GM18873 (cell line): ENCODE data around the gene TMEM208.

Experiments
- ATAC-seq: cut with Tn5 transposase; IDR thresholded peaks from one replicate; pipeline ENCODE4 v1.9.1; 2021; ENCODE audit warnings: mild to moderate bottlenecking, moderate library complexity, moderate number of reproducible peaks; ENCODE audit not compliant: unreplicated experiment, low FRiP score

TMEM208 gene

GRCh38 chr16:67226804-67227566 is at the start of gene TMEM208:
Gene TMEM208, plus strand, starts transcription at chr16:67227130. Its CDS starts 89 bp downstream, at chr16:67227219.
- peak; percentile 80 for ATAC-seq

- no peak for ATAC-seq
These were observed 48.9 kb upstream of the TMEM208 start for GRCh38 chr16:67177743-67178699.

GRCh38 chr16:67179421-67180080 is 47.4 kb upstream of the TMEM208 start:
- no peak for ATAC-seq

GRCh38 chr16:67180166-67180565 is 46.8 kb upstream of the TMEM208 start:
- no peak for ATAC-seq

- no peak for ATAC-seq
These were observed 45.6 kb upstream of the TMEM208 start for GRCh38 chr16:67181346-67181745.

- ATAC-seq = no peak
These were observed 44.6 kb upstream of the TMEM208 start for GRCh38 chr16:67182288-67182687.

GRCh38 chr16:67183284-67183626 is 43.7 kb upstream of the TMEM208 start:
- no peak for ATAC-seq

GRCh38 chr16:67183627-67184452 is 43.1 kb upstream of the TMEM208 start, which contains the start of gene MATCAP1:
Gene MATCAP1, minus strand, starts transcription at chr16:67183963. Its CDS starts 3,353 bp downstream, at chr16:67180610.
- ATAC-seq = peak; percentile 83

- no peak for ATAC-seq
These were observed 42.4 kb upstream of the TMEM208 start for GRCh38 chr16:67184453-67184994.

GRCh38 chr16:67184995-67185650 is 41.8 kb upstream of the TMEM208 start:
- ATAC-seq = no peak

GRCh38 chr16:67185651-67186134 is 41.2 kb upstream of the TMEM208 start:
- ATAC-seq = no peak

GRCh38 chr16:67186550-67186950 is 40.4 kb upstream of the TMEM208 start:
- ATAC-seq = no peak

GRCh38 chr16:67187175-67187890 is 39.6 kb upstream of the TMEM208 start:
- no peak for ATAC-seq

GRCh38 chr16:67188323-67188722 is 38.6 kb upstream of the TMEM208 start:
- ATAC-seq = no peak

GRCh38 chr16:67188798-67189197 is 38.1 kb upstream of the TMEM208 start:
- ATAC-seq = no peak

GRCh38 chr16:67190041-67190440 is 36.9 kb upstream of the TMEM208 start, which contains the start of gene EXOC3L1:
Gene EXOC3L1, minus strand, starts transcription at chr16:67190136. Its CDS starts 460 bp downstream, at chr16:67189676.
- no peak for ATAC-seq

GRCh38 chr16:67190448-67191399 is 36.2 kb upstream of the TMEM208 start:
- no peak for ATAC-seq
